Coronary artery (tissue), 2 donors: Measurements from ENCODE around the gene HKDC1.

ENCODE experiments used
- DNase-seq: peaks from one replicate; pipeline ENCODE4 v3.0.0-alpha.2; 2017; ENCODE audit warnings: low spot score
- H3K27ac ChIP-seq, 2 donors: fragments of 200-600 bp; sonication (generic); one replicate each; pipeline ENCODE4 v1.5.1; 2016 to 2019
- H3K4me3 ChIP-seq: fragments of 200-600 bp; sonication (generic); 2 replicates; pipeline ENCODE4 v1.5.1; 2016; ENCODE audit warnings: mild to moderate bottlenecking, moderate library complexity
- CTCF ChIP-seq: fragments of 200-600 bp; sonication (generic); IDR thresholded peaks from one replicate; pipeline ENCODE4 v1.5.1; 2019; ENCODE audit warnings: antibody characterized with exemption

The HKDC1 gene

GRCh38 chr10:69225681-69226080, 5.5 kb downstream of the HKDC1 start:
- no peak for DNase-seq
- TF ChIP-seq CTCF = no peak
- Histone ChIP-seq H3K4me3 (no peak overlapping the region), H3K27ac (no peak overlapping the region)

- no peak overlapping the region for H3K4me3 ChIP-seq
- DNase-seq = no peak
- no peak for TF ChIP-seq CTCF
- no peak overlapping the region for H3K27ac ChIP-seq
Measured at GRCh38 chr10:69226919-69227450, 6.9 kb downstream of the HKDC1 start.

- TF ChIP-seq CTCF = no peak
- Histone ChIP-seq H3K4me3 (no peak overlapping the region), H3K27ac (no peak overlapping the region)
- no peak for DNase-seq
Measured at GRCh38 chr10:69228151-69228550, 8.0 kb downstream of the HKDC1 start.

- H3K27ac ChIP-seq = no peak overlapping the region
- DNase-seq = no peak
- no peak for TF ChIP-seq CTCF
- H3K4me3 ChIP-seq = peak overlapping the region; percentile 44
Measured at GRCh38 chr10:69229616-69229916, 9.4 kb downstream of the HKDC1 start.

GRCh38 chr10:69230128-69230527, 10.0 kb downstream of the HKDC1 start:
- TF ChIP-seq CTCF = no peak
- no peak overlapping the region for H3K27ac ChIP-seq
- H3K4me3 ChIP-seq = no peak overlapping the region
- no peak for DNase-seq

- no peak for DNase-seq
Measured at GRCh38 chr10:69232252-69232651, 12.1 kb downstream of the HKDC1 start.

More at GRCh38 chr10:69232252-69232651, 12.1 kb downstream of the HKDC1 start:
- H3K4me3 ChIP-seq = no peak overlapping the region
- TF ChIP-seq CTCF = no peak
- no peak overlapping the region for H3K27ac ChIP-seq
